ENCODE data around the gene ABCA4.

- TF ChIP-seq POLR2A (IDR thresholded peaks at IDR 0.05; ENCODE audit: low read depth, low read length) (no peak), POLR2AphosphoS5 (IDR thresholded peaks at IDR 0.05; ENCODE audit: insufficient read depth, low read depth, low read length) (peak; percentile 85), CTCF (IDR thresholded peaks at IDR 0.05; ENCODE audit: extremely low read depth in 1 of 2, insufficient read depth in 1 of 2, low read depth in 1 of 2, low read length in 2 of 2) (no peak), EZH2 (IDR thresholded peaks at IDR 0.05; ENCODE audit: borderline replicate concordance, low read depth, low read length, severe bottlenecking) (no peak), MAX (IDR thresholded peaks at IDR 0.05; ENCODE audit: insufficient read depth, insufficient read length) (peak; percentile 37), FOS (IDR thresholded peaks at IDR 0.05; ENCODE audit: borderline replicate concordance, insufficient read depth, low read length) (peak; percentile 50), MYC (IDR thresholded peaks at IDR 0.05; ENCODE audit: low read depth, low read length) (no peak)
Measured at GRCh38 chr1:94068999-94069918, 51.7 kb downstream of the ABCA4 start.

Measured in endothelial cell of umbilical vein (primary cell).